ENCODE data around the gene TSEN34.

GRCh38 chr19:54179262-54179852 lies 11.8 kb upstream of the TSEN34 start:
- TF ChIP-seq CTCF (conservative IDR thresholded peaks at IDR 0.05; ENCODE audit: low read depth in 2 of 2) (no peak), POLR2AphosphoS5 (IDR thresholded peaks at IDR 0.05; ENCODE audit: low read depth) (no peak), EZH2 (IDR thresholded peaks at IDR 0.05; ENCODE audit: low read depth, unreplicated experiment) (no peak), ZNF462 (CRISPR knock-in tag; IDR thresholded peaks at IDR 0.05) (no peak), JUNB (IDR thresholded peaks at IDR 0.05; ENCODE audit: unreplicated experiment) (no peak), EZH2phosphoT487 (IDR thresholded peaks at IDR 0.05; ENCODE audit: unreplicated experiment) (no peak), REST (IDR thresholded peaks at IDR 0.05; ENCODE audit: unreplicated experiment) (no peak), ZNF114 (CRISPR knock-in tag; IDR thresholded peaks at IDR 0.05) (no peak), STAT1 (IDR thresholded peaks at IDR 0.05; ENCODE audit: unreplicated experiment) (no peak)
- TF ChIP-seq, protein P1, sequence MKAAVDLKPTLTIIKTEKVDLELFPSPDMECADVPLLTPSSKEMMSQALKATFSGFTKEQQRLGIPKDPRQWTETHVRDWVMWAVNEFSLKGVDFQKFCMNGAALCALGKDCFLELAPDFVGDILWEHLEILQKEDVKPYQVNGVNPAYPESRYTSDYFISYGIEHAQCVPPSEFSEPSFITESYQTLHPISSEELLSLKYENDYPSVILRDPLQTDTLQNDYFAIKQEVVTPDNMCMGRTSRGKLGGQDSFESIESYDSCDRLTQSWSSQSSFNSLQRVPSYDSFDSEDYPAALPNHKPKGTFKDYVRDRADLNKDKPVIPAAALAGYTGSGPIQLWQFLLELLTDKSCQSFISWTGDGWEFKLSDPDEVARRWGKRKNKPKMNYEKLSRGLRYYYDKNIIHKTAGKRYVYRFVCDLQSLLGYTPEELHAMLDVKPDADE (IDR thresholded peaks at IDR 0.05), result no peak

Measured in GM23338 (cell line).